Nephron (organoid): ENCODE results near the gene MPZL3.

Source experiments
- H3K27ac Mint-ChIP-seq, 3 experiments: 2 replicates each; pipeline ENCODE4 v1.8.0; 2020; ENCODE audit warnings: mixed read lengths in 3 of 3, mild to moderate bottlenecking in 2 of 3, moderate library complexity in 1 of 3
- H3K27me3 Mint-ChIP-seq: 2 replicates; pipeline ENCODE4 v1.8.0; 2021; ENCODE audit warnings: low read depth, mild to moderate bottlenecking, moderate library complexity, mixed read lengths
- H3K36me3 Mint-ChIP-seq: 2 replicates; pipeline ENCODE4 v1.8.0; 2020; ENCODE audit warnings: low read depth, mixed read lengths
- H3K4me1 Mint-ChIP-seq: 2 replicates; pipeline ENCODE4 v1.8.0; 2020; ENCODE audit warnings: mixed read lengths
- H3K4me3 Mint-ChIP-seq, 3 experiments: 2 replicates each; pipeline ENCODE4 v1.8.0; 2020; ENCODE audit warnings: mild to moderate bottlenecking in 3 of 3, mixed read lengths in 3 of 3, moderate library complexity in 2 of 3
- H3K9me3 Mint-ChIP-seq: 2 replicates; pipeline ENCODE4 v1.8.0; 2020; ENCODE audit warnings: mixed read lengths
- CTCF ChIP-seq, 3 experiments: fragments of 200-600 bp; sonication (generic); IDR thresholded peaks; one replicate each; pipeline ENCODE4 v1.5.0; 2021; ENCODE audit warnings: antibody characterized with exemption in 3 of 3; ENCODE audit not compliant: unreplicated experiment in 3 of 3

Gene MPZL3

GRCh38 chr11:118217575-118217974 is 34.6 kb downstream of the MPZL3 start:
- Mint-ChIP-seq H3K4me1 (no peaks in the 10 kb centered on the region), H3K4me3 (no peak overlapping the region), H3K9me3 (no peaks in the 10 kb centered on the region), H3K36me3 (no peaks in the 10 kb centered on the region), H3K27ac (no peak overlapping the region), H3K27me3 (peaks cover 74% of the 10 kb centered on the region)
- no peak for TF ChIP-seq CTCF (IDR thresholded peaks at IDR 0.05; ENCODE audit: unreplicated experiment in 3 of 3)

- TF ChIP-seq CTCF (IDR thresholded peaks at IDR 0.05; ENCODE audit: unreplicated experiment in 3 of 3) = no peak
- Mint-ChIP-seq H3K36me3 (no peaks in the 10 kb centered on the region), H3K4me3 (no peak overlapping the region)
Observed at GRCh38 chr11:118216621-118217481, 35.3 kb downstream of the MPZL3 start.

GRCh38 chr11:118215765-118216164 is 36.4 kb downstream of the MPZL3 start:
- H3K4me3 Mint-ChIP-seq = no peak overlapping the region
- H3K27ac Mint-ChIP-seq = no peak overlapping the region
- TF ChIP-seq CTCF (IDR thresholded peaks at IDR 0.05; ENCODE audit: unreplicated experiment in 3 of 3) = no peak
- H3K4me1 Mint-ChIP-seq = peaks cover 4% of the 10 kb centered on the region
- no peaks in the 10 kb centered on the region for H3K36me3 Mint-ChIP-seq
- peaks cover 74% of the 10 kb centered on the region for H3K27me3 Mint-ChIP-seq
- H3K9me3 Mint-ChIP-seq = no peaks in the 10 kb centered on the region

More at GRCh38 chr11:118216621-118217481, 35.3 kb downstream of the MPZL3 start:
- Mint-ChIP-seq H3K9me3 (no peaks in the 10 kb centered on the region), H3K4me1 (no peaks in the 10 kb centered on the region), H3K27me3 (peaks cover 74% of the 10 kb centered on the region), H3K27ac (no peak overlapping the region)

GRCh38 chr11:118215262-118215661 is 36.9 kb downstream of the MPZL3 start:
- no peaks in the 10 kb centered on the region for H3K9me3 Mint-ChIP-seq
- no peak overlapping the region for H3K4me3 Mint-ChIP-seq

GRCh38 chr11:118214210-118214914 is 37.8 kb downstream of the MPZL3 start:
- Mint-ChIP-seq H3K27ac (no peak overlapping the region), H3K27me3 (peaks cover 72% of the 10 kb centered on the region), H3K4me3 (no peak overlapping the region), H3K9me3 (no peaks in the 10 kb centered on the region), H3K4me1 (peaks cover 5% of the 10 kb centered on the region), H3K36me3 (no peaks in the 10 kb centered on the region)
- TF ChIP-seq CTCF (IDR thresholded peaks at IDR 0.05; ENCODE audit: unreplicated experiment in 3 of 3) = no peak

More at GRCh38 chr11:118215262-118215661, 36.9 kb downstream of the MPZL3 start:
- peaks cover 5% of the 10 kb centered on the region for H3K4me1 Mint-ChIP-seq
- no peaks in the 10 kb centered on the region for H3K36me3 Mint-ChIP-seq
- no peak overlapping the region for H3K27ac Mint-ChIP-seq
- H3K27me3 Mint-ChIP-seq = peaks cover 76% of the 10 kb centered on the region
- no peak for TF ChIP-seq CTCF (IDR thresholded peaks at IDR 0.05; ENCODE audit: unreplicated experiment in 3 of 3)
